Measurements from ENCODE around the gene YTHDF1.

- TF ChIP-seq CTCF (IDR thresholded peaks at IDR 0.05) (no peak), POLR2A (IDR thresholded peaks at IDR 0.05) (no peak)
These were observed 29.2 kb downstream of the YTHDF1 start for GRCh38 chr20:63186528-63187316.
